GM18519 (cell line): ENCODE data around the gene AOAH.

Experiments
- ATAC-seq: cut with Tn5 transposase; IDR thresholded peaks from one replicate; pipeline ENCODE4 v1.9.1; 2021; ENCODE audit warnings: mild to moderate bottlenecking, moderate library complexity; ENCODE audit not compliant: unreplicated experiment, low FRiP score

Gene AOAH

GRCh38 chr7:36606153-36606975, 117.9 kb downstream of the AOAH start:
- no peak for ATAC-seq

- no peak for ATAC-seq
These were observed 118.8 kb downstream of the AOAH start for GRCh38 chr7:36605261-36606051.

- no peak for ATAC-seq
These were observed 119.5 kb downstream of the AOAH start for GRCh38 chr7:36604806-36605205.

- ATAC-seq, result no peak
These were observed 121.1 kb downstream of the AOAH start for GRCh38 chr7:36602934-36603887.

DNA sequence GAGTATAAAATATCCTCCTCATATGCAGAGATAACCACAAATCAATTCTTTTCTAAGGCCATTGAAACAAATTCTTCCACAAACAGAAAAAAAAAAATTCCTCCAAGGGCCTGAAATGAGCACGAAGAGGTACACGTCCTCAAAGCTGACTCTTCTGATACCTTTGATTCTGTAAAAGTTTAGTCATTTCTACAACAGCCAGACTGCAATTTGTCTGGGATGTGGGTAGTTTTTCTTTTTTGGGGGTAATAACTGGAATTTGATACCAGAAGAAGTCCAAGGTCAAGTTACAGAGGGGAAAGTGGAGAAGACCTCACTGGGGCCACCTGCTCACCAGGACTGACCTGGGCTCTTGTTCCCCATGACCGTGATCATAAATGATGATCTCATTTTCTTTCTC, 121.8 kb downstream of the AOAH start:
- ATAC-seq, result no peak

GRCh38 chr7:36601601-36602000, 122.7 kb downstream of the AOAH start:
- ATAC-seq, result no peak

GRCh38 chr7:36600869-36601530, 123.3 kb downstream of the AOAH start:
- ATAC-seq, result no peak

DNA sequence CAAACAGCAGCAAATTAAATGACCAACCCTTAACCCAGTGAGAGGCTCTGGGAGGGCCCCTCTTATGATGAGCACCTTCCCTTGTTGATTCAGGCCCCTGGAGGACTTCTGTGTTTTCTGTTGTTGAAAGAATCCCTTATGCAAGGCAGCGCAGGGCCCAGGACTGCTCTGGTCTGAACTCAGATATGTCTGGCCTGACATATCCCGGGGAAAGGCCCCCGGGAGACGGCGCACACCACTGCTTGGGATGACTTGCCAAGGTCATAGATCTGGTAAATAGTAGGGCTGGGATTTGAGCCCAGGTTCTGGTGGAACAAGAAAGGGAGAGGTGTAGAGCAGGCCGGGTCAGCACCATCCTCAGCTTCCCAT, 124.0 kb downstream of the AOAH start:
- ATAC-seq, result no peak

DNA sequence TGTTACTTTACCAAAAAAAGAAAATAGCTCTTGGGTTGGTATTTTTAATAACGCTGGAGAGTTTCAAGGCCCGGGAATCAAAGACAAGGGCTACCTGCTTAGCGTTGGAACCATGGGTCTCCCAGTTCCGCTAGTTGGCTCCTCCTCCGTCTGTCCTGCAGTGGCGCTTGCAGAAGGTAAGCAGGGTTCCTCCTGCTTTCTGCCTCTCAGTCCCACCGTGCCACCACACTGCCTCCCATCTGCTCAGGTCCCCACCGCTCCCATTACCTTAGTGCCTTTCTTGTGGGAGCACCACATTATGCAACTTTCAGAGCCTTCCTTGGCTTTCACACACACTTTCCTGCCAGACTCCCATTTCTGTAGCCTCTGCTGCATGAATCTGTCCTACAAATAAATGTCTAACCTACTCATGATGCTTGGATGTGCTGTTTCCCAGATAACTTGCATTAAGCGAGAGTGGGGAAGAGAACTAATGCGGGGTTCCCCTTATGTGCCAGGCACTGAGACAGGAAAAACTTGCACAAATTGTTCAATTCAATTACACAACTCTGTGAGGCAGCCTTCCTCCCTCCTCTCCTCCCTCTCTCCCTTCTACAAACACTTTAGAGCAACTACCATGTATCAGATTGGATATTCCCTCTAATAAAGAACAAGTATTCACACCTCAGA, 124.5 kb downstream of the AOAH start:
- ATAC-seq, result no peak

- ATAC-seq, result no peak
These were observed 126.1 kb downstream of the AOAH start for GRCh38 chr7:36598054-36598674.

- ATAC-seq, result no peak
These were observed 127.1 kb downstream of the AOAH start for GRCh38 chr7:36597090-36597773.

DNA sequence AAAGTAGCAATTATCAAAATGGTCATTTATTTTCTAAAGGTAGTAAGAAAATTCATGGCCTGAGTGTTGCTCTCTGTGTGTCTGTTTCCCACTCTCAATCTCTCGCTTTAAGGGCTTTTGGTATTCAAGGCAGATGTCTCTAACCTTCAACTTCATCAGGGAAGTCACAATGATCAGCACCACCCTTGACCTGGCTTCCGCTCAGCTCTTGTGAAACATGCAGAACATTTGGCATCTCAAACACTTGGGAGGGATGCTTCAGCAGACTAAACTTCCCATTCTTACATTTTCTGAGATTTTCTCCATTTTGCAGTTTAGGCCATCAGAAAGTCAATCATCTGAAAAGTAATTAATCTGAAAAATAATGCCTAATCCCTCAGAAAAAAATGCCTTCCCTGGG, 129.8 kb downstream of the AOAH start:
- ATAC-seq, result no peak

GRCh38 chr7:36591636-36592035, 132.7 kb downstream of the AOAH start:
- no peak for ATAC-seq

DNA sequence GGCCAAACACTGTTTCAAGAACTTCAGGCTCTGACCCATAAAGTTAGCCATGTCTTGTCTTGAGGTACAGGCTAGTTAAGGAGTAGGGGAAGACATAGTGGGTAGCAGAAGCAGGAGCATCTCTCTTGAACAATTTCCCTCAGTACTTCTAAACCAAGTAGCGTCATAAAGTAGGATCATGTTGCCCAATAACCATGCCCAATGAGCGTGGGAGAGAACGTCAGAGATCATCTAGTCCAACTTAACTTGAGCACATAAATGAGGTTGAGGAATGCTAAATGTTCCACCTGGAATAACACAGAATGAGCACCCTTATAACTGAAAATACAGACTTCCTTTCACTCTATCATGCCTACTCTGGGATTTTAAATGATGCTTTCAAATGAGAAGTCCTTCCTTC, 134.9 kb downstream of the AOAH start:
- ATAC-seq, result no peak

- no peak for ATAC-seq
These were observed 141.0 kb downstream of the AOAH start for GRCh38 chr7:36583318-36583717.

- ATAC-seq, result no peak
These were observed 148.5 kb downstream of the AOAH start for GRCh38 chr7:36575832-36576231.

GRCh38 chr7:36573066-36573465, 151.2 kb downstream of the AOAH start:
- ATAC-seq, result no peak

DNA sequence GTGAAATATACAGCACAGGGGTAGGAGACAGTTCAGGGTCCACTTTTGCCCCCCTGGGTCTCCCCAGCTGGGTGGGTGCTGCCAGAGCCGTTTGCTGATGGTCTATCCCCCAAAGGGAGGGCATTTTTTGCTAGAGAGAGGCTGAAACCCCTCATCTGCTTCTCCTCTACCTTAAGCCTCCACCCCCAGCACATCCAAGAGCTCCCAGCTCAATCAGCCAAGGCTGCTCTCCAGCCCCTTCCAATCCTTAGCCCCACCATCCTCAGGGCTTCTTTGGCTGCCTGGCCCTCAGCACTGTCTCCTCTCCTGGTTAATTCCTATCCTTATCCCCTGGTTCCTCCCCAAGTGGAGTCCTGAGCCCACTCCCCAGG, 153.1 kb downstream of the AOAH start:
- ATAC-seq, result no peak
